Stimulated activated memory B cell treated with anti-CD40 and anti-IgM and Interleukin-4, amounts not matched to agents 10 μg/mL and 1 μg/mL and 100 μg/mL, for 72 hours (primary cell): ENCODE measurements around the gene ALPG.

ENCODE experiments used
- ATAC-seq: fragments of 150-1000 bp; cut with Tn5 transposase; 2 replicates; pipeline ENCODE4 v1.10.0; 2021
- H3K27ac Mint-ChIP-seq: one replicate; pipeline ENCODE4 v1.8.0; 2022; ENCODE audit warnings: mild to moderate bottlenecking, mixed read lengths
- H3K27me3 Mint-ChIP-seq: one replicate; pipeline ENCODE4 v1.8.0; 2022; ENCODE audit warnings: mixed read lengths
- H3K36me3 Mint-ChIP-seq: one replicate; pipeline ENCODE4 v1.8.0; 2022; ENCODE audit warnings: mixed read lengths
- H3K4me1 Mint-ChIP-seq: one replicate; pipeline ENCODE4 v1.8.0; 2022; ENCODE audit warnings: mixed read lengths
- H3K4me3 Mint-ChIP-seq: one replicate; pipeline ENCODE4 v1.8.0; 2022; ENCODE audit warnings: mild to moderate bottlenecking, moderate library complexity, mixed read lengths
- H3K9me3 Mint-ChIP-seq: one replicate; pipeline ENCODE4 v1.8.0; 2022; ENCODE audit warnings: mixed read lengths

Gene ALPG

GRCh38 chr2:232460171-232460570, 53.5 kb downstream of the ALPG start:
- Mint-ChIP-seq H3K4me3 (no peak overlapping the region), H3K9me3 (no peaks in the 10 kb centered on the region), H3K36me3 (no peaks in the 10 kb centered on the region), H3K27ac (no peak overlapping the region), H3K27me3 (peaks cover 50% of the 10 kb centered on the region), H3K4me1 (no peaks in the 10 kb centered on the region)
- ATAC-seq, result no peak
